NCI-H82 treated with DMSO at 0.1 percent for 48 hours (cell line): ENCODE results near the gene ARHGAP45.

Source experiments
- DNase-seq: peaks from one replicate; lab custom pipeline; 2025; ENCODE audit not compliant: unreplicated experiment; lab: John Stamatoyannopoulos, UW

The ARHGAP45 gene

GRCh38 chr19:1103708-1104310 lies 36.8 kb downstream of the ARHGAP45 start, which contains the start of gene GPX4:
GPX4 (plus strand) TSS chr19:1103994; CDS start chr19:1104044, 50 bp downstream.
- DNase-seq = peak; percentile 88

DNA sequence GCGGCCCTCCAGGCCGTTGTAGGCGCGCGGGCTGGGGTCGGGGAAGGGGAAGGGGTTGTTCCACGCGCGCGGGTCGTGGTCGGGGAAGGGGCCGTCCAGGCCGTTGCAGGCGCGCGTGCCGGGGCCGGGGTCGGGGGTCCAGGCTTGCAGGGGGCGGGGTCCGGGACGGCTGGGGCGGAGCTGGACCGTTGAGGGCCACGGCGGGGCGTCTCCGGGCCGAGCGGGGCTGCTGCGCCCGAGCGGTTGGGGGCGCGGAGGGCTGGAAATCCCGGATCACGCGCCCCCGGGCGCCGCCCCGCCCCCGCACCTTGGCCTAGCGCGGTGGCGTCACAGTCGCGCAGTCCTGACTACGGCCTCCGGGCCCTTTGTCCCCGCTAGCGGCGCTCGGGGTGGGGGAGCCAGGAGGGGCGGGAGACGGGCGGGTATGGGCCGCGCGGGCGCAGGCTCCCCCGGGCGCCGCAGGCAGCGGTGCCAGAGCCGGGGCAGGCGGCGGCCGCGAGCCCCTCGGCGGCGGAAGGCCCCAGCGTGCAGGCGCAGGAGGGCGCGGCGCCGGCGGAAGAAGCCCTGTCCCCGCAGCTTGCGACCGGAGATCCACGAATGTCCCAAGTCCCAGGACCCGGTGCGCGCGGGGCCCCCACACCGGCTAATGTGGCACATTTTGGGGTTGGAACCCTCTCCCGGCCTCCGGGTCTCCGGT lies 37.5 kb downstream of the ARHGAP45 start:
- DNase-seq = no peak

DNA sequence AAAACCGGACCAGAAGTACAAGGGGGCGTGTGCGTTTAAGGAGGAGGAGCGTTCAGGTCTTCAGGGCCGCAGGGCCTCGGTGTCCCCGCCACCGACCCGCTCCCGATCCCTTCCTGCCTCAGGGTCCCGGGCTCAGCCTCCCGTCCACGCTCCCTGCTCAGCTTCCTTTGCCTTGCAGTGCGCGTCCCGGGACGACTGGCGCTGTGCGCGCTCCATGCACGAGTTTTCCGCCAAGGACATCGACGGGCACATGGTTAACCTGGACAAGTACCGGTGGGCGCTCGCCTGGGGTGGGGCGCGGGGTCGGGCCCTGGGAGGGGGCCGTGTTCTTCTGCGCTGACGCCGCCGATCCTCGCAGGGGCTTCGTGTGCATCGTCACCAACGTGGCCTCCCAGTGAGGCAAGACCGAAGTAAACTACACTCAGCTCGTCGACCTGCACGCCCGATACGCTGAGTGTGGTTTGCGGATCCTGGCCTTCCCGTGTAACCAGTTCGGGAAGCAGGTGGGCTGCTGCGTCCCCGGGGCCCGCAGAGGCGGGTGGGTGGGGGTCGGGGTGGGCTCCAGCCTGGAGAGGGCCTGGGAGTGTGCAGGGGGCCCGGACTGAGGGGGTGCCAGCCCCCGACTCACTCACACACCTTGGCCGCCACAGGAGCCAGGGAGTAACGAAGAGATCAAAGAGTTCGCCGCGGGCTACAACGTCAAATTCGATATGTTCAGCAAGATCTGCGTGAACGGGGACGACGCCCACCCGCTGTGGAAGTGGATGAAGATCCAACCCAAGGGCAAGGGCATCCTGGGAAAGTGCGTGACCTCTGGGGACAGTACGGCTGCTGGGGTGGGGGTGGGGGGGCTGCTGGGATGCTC lies 38.3 kb downstream of the ARHGAP45 start:
- DNase-seq = no peak

DNA sequence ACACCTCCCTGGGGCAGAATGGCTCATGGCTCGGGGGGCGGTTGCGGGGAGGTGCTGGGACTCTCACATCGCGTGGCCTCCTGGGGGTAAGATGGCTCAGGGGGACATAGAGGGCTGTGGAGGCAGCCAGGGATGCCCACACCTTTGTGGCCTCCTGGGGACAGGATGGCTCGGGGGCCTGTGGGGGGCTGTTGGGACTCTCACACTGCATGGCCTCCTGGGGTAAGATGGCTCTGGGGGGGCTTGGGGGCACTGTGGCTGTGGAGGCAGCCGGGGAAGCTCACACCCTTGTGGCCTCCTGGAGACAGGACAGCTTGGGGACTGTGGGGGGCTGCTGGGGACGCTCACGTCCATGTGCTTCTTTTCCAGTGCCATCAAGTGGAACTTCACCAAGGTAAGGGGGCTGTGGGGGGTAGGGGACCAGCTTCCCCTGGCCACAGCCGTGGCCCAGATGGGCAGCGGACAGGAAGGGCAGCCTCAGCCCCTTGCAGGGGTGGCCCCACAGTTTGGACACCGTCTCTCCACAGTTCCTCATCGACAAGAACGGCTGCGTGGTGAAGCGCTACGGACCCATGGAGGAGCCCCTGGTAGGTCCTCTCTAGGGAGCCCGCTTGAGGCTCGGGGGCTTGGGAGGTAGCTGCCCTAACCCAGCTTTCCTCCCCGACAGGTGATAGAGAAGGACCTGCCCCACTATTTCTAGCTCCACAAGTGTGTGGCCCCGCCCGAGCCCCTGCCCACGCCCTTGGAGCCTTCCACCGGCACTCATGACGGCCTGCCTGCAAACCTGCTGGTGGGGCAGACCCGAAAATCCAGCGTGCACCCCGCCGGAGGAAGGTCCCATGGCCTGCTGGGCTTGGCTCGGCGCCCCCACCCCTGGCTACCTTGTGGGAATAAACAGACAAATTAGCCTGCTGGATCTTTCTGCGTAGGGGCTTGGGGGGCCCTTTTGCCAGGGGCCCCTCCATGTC lies 39.2 kb downstream of the ARHGAP45 start:
- no peak for DNase-seq

DNA sequence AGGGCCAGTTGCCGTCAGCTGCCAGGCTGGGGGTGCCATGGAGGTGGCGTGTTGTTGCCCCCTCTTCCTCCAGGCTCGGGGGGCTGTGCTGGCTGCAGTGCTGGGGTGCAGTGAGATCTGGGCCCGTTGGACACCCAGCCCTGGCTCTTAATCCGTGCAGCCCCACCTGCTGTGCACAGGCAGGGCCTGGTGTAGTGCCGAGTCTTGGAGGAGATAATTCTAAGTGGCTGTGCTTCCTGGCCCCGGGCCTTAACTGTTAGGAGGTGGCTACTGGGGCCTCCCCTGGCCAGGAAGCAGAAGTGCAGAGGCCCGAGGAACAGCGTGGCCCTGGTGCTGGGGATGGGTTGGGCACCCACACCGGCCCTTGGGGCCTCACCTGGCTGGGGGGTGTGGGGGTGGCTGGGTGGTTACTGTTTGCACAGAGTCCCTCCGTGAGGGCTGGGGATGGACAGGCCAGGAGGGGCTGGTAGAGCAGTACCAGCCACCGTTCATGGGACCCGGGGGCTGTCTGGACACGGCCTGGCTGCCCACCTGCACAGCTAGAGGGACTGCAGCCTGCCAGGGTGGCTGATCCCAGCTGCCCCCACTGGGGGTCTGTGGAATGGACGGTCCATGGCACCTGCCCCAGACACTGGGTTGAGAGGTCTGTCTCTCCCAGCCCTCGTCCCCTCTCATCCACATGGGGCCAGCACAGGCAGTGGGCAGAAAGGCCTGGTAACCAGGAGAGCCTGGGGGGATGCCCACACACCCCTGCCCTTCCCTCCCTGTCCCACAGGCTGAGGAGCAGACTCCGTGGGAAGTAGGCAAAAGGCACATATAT lies 40.1 kb downstream of the ARHGAP45 start:
- DNase-seq = no peak

GRCh38 chr19:1107661-1108261 lies 40.8 kb downstream of the ARHGAP45 start:
- no peak for DNase-seq

DNA sequence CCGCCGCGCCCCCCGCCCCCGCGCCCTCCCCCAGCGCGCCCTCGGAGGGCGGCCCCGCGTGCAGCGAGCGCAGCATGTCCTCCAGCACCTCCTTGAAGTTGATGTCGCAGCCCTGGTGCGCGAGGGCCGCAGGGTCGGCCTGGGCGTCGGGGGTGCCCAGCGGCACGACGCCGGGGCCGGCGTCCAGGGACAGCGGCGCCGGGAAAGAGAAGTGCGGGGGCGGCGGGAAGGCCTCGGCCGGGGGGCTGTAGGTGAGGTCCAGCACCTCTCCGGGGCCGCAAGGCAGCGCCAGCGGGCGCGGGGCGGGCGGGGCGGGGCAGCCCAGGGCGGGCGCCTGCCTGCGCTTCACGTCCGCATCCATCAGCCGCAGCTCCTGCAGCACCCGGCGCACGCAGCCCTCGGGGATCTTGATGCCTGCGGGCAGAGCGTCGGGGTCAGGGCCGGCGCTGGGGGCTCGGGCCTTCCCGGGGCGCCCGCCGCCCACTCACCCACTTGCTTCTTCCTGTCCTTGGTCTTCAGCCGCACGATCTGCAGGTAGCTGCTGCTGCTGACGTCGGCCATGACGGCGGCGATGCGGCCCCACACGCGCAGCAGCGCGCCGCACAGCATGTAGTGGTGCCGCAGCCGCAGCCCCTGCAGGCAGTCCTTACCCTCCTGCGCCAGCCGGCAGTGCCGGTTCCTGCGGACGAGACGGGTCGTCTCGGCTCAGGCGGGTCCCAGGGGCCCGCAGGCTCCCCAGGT lies 41.5 kb downstream of the ARHGAP45 start:
- DNase-seq = no peak

- DNase-seq = no peak
Observed at GRCh38 chr19:1109032-1109551, 42.1 kb downstream of the ARHGAP45 start.

- no peak for DNase-seq
Observed at GRCh38 chr19:1109697-1110671, 43.0 kb downstream of the ARHGAP45 start.

GRCh38 chr19:1110809-1111640 lies 44.1 kb downstream of the ARHGAP45 start:
- no peak for DNase-seq

GRCh38 chr19:1111641-1112267 lies 44.8 kb downstream of the ARHGAP45 start:
- no peak for DNase-seq

- no peak for DNase-seq
Observed at GRCh38 chr19:1112268-1113029, 45.5 kb downstream of the ARHGAP45 start.

- DNase-seq = peak; percentile 65
Observed at GRCh38 chr19:1113030-1113985, 46.3 kb downstream of the ARHGAP45 start.

- DNase-seq = no peak
Observed at GRCh38 chr19:1113986-1114483, 47.1 kb downstream of the ARHGAP45 start.
